Measurements from ENCODE around the gene IL17D.
"Not testable (repeated sequence)": the region's sequence is repeated elsewhere in the genome, so short reads cannot be mapped to it uniquely, and the experiment has no call there.

The IL17D gene

DNA sequence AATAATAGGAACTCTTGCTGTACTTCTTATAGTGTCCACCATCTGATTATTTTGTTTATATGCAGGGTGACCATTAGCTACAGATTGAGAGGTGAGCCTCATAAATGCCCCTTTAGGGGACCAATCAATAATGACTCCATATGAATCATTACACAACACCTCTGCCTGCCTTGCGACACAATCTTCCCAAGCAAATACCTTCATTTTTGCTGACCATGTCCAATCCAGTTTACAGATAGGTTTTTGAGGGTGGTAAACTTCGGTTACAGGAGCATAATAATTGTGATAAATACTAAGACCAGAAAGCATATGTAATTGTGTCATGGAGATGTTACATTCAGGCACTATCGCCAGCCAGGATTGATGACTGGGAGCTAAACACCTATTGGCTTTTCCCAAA is 23.6 kb upstream of the IL17D start:
- no peak for DNase-seq (ENCODE audit: extremely low read depth, insufficient read length)
- no peaks in the 10 kb centered on the region for H3K27me3 ChIP-seq (replicated peaks; ENCODE audit: control insufficient read depth, insufficient read depth, low read length)
- H3K36me3 ChIP-seq (ENCODE audit: control insufficient read depth, insufficient read depth, low read length): no peaks in the 10 kb centered on the region
- no peak overlapping the region for H3K4me3 ChIP-seq (replicated peaks; ENCODE audit: low read depth, low read length)
- TF ChIP-seq, protein P1, sequence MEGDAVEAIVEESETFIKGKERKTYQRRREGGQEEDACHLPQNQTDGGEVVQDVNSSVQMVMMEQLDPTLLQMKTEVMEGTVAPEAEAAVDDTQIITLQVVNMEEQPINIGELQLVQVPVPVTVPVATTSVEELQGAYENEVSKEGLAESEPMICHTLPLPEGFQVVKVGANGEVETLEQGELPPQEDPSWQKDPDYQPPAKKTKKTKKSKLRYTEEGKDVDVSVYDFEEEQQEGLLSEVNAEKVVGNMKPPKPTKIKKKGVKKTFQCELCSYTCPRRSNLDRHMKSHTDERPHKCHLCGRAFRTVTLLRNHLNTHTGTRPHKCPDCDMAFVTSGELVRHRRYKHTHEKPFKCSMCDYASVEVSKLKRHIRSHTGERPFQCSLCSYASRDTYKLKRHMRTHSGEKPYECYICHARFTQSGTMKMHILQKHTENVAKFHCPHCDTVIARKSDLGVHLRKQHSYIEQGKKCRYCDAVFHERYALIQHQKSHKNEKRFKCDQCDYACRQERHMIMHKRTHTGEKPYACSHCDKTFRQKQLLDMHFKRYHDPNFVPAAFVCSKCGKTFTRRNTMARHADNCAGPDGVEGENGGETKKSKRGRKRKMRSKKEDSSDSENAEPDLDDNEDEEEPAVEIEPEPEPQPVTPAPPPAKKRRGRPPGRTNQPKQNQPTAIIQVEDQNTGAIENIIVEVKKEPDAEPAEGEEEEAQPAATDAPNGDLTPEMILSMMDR (IDR thresholded peaks at IDR 0.05; ENCODE audit: insufficient read depth, low read length, poor library complexity, severe bottlenecking): no peak

DNA sequence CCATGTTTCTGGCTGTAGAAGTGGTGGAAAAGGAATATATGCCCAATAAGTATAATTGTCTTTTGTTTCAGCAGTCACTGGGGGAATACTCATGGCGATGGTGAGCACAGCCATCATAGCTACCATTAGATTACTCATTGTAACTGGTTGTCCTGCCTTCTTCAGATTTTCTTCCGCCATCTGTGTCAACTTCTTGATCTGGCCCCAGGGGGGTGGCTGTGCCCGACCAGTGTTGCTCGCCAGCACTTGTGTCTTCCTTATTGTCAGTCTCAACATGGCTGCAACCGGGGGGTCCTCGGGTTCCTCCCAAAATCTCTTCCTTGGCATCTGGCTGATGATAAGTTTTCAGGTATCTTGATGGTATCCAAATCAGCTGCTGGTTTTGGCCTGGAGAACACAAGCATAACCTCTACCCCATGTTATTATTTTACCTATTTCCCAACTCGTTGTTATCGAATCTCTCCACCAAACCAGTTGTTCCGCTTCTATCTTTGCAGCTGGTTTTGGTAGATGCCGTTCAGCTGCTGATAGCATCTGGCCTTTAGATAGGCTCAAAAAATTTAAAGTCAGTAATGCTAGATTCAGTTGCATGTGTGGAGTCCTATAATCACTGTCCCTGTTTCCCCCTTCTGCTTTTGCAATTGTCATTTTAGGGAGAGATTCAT is 23.0 kb upstream of the IL17D start:
- DNase-seq (ENCODE audit: extremely low read depth, insufficient read length): no peak
- no peaks in the 10 kb centered on the region for H3K27me3 ChIP-seq (replicated peaks; ENCODE audit: control insufficient read depth, insufficient read depth, low read length)
- TF ChIP-seq, protein P1 (IDR thresholded peaks at IDR 0.05; ENCODE audit: insufficient read depth, low read length, poor library complexity, severe bottlenecking): no peak
- H3K36me3 ChIP-seq (ENCODE audit: control insufficient read depth, insufficient read depth, low read length): no peaks in the 10 kb centered on the region
- no peak overlapping the region for H3K4me3 ChIP-seq (replicated peaks; ENCODE audit: low read depth, low read length)

DNA sequence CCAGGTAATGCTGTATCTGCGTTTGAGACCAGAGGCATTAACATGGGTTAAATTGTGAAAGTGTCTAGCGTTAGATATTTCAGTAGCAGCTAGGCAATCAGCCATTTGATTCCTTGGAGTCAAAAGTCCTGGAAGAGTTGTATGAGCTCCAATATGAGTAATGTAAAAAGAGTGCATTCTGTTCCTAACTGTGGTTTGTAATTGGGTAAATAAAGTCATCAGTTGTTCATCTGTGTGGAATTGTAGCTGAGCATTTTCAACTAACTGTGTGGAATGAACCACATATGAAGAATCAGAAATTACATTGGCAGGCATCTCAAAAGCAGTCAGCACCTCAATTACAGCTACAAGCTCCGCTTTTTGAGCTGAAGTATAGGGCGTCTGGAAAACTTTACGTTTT is 22.0 kb upstream of the IL17D start:
- not testable (repeated sequence) for DNase-seq (ENCODE audit: extremely low read depth, insufficient read length); H3K4me3 ChIP-seq (replicated peaks; ENCODE audit: low read depth, low read length); H3K27me3 ChIP-seq (replicated peaks; ENCODE audit: control insufficient read depth, insufficient read depth, low read length); H3K36me3 ChIP-seq (ENCODE audit: control insufficient read depth, insufficient read depth, low read length)

DNA sequence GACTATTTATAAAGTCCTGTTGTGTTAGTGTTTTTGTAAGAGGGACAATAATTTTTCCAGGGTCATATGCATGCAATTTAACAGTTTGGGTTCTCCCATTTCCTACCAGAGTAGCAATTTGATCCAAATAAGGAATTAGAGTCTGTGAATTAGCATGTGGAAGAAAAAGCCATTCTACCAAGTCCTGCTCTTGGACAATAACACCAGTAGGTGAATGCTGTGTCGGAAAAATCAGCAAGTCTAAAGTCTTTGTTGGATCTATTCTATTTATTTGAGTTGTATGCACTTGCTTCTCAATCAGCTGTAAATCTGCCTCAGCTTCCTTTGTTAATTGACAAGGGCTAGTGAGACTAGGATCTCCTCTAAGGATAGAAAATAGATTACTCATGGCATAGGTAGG is 21.4 kb upstream of the IL17D start:
- Histone ChIP-seq H3K4me3 (replicated peaks; ENCODE audit: low read depth, low read length) (no peak overlapping the region), H3K27me3 (replicated peaks; ENCODE audit: control insufficient read depth, insufficient read depth, low read length) (no peaks in the 10 kb centered on the region), H3K36me3 (ENCODE audit: control insufficient read depth, insufficient read depth, low read length) (no peaks in the 10 kb centered on the region)
- DNase-seq (ENCODE audit: extremely low read depth, insufficient read length): no peak
- TF ChIP-seq, protein P1 (IDR thresholded peaks at IDR 0.05; ENCODE audit: insufficient read depth, low read length, poor library complexity, severe bottlenecking): no peak

DNA sequence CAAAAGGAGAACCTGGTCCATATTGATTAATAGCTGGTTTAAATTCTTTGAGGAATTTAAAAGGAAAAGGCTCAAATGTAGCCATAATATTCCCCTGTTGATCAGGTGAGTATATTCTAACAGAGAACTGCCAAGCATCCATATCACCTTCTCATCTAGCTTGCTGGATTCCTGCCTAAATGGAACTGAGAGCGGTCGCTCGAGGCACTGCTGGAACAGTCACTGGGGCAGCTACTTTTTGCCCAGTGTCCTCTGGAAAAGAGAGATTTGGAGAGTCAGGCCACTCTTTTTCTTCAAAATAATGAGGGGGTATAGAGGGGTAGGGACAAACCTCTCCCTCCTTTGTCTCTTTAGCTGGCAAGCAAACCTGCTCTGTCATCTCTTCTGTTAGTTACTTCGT is 19.5 kb upstream of the IL17D start:
- TF ChIP-seq, protein P1 (IDR thresholded peaks at IDR 0.05; ENCODE audit: insufficient read depth, low read length, poor library complexity, severe bottlenecking): no peak
- Histone ChIP-seq H3K4me3 (replicated peaks; ENCODE audit: low read depth, low read length) (no peak overlapping the region), H3K27me3 (replicated peaks; ENCODE audit: control insufficient read depth, insufficient read depth, low read length) (no peaks in the 10 kb centered on the region), H3K36me3 (ENCODE audit: control insufficient read depth, insufficient read depth, low read length) (no peaks in the 10 kb centered on the region)
- no peak for DNase-seq (ENCODE audit: extremely low read depth, insufficient read length)

DNA sequence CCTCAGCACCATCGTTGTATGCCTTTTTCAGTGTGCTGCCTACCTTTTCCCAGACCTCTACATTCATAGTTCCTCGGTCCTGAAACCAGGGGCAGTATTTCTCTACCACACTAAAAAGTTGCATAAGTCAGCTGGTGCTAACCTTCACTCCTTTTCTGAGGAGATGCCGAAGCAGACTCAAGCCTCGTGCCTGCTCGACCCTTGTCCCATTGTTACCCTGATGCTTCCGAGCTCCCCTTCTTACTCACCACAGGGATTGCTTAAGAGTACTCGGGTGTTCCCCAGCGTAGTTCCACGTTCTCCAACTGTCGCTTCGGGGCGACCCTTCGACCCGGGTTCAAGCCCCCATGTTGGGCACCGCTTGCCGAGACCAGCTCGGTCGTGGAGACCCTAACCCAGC is 19.0 kb upstream of the IL17D start:
- no peak for DNase-seq (ENCODE audit: extremely low read depth, insufficient read length)
- TF ChIP-seq, protein P1 (IDR thresholded peaks at IDR 0.05; ENCODE audit: insufficient read depth, low read length, poor library complexity, severe bottlenecking): no peak
- no peaks in the 10 kb centered on the region for H3K36me3 ChIP-seq (ENCODE audit: control insufficient read depth, insufficient read depth, low read length)
- no peak overlapping the region for H3K4me3 ChIP-seq (replicated peaks; ENCODE audit: low read depth, low read length)
- no peaks in the 10 kb centered on the region for H3K27me3 ChIP-seq (replicated peaks; ENCODE audit: control insufficient read depth, insufficient read depth, low read length)

Data from GM06990 (cell line).